Lung (tissue), 12 donors: ENCODE results near the gene INPP4A. TPM values are rescaled to one million over a fixed set of nuclear protein-coding genes. Genes with fewer than 3 reads are reported as not detected.

ENCODE experiments used
- ATAC-seq: fragments of 200-7000 bp; cut with Tn5 transposase; one replicate; pipeline ENCODE4 v1.9.1; 2020; ENCODE audit warnings: moderate number of reproducible peaks; ENCODE audit not compliant: insufficient read depth, low FRiP score
- DNase-seq, 3 donors: peaks; one replicate each; pipeline ENCODE4 v3.0.0-alpha.2; 2013 to 2017
- H3K27ac ChIP-seq, 2 donors: one replicate each; pipeline ENCODE4 v1.5.1; 2013; ENCODE audit warnings: mild to moderate bottlenecking in 2 of 2, moderate library complexity in 2 of 2, control low read depth in 1 of 2, inconsistent platforms in 1 of 2, low read depth in 1 of 2, low read length in 1 of 2
- H3K27me3 ChIP-seq, 3 donors: one replicate each; pipeline ENCODE4 v1.5.1; 2013; ENCODE audit warnings: low read length in 2 of 3; ENCODE audit not compliant: control insufficient read depth in 3 of 3, insufficient read depth in 3 of 3
- H3K36me3 ChIP-seq, 4 donors: one replicate each; pipeline ENCODE4 v1.5.1; 2013; ENCODE audit warnings: low read length in 4 of 4, mild to moderate bottlenecking in 1 of 4, moderate library complexity in 1 of 4; ENCODE audit not compliant: control insufficient read depth in 4 of 4, insufficient read depth in 4 of 4
- H3K4me1 ChIP-seq, 5 donors: one replicate each; pipeline ENCODE4 v1.5.1; 2013; ENCODE audit warnings: low read length in 5 of 5, mild to moderate bottlenecking in 2 of 5, moderate library complexity in 1 of 5; ENCODE audit not compliant: control insufficient read depth in 5 of 5, insufficient read depth in 5 of 5
- H3K4me3 ChIP-seq: one replicate; pipeline ENCODE4 v1.5.1; 2013; ENCODE audit warnings: mild to moderate bottlenecking, control low read depth, moderate library complexity
- H3K9ac ChIP-seq, 2 donors: one replicate each; pipeline ENCODE4 v1.5.1; 2013; ENCODE audit warnings: low read length in 2 of 2, control low read depth in 1 of 2; ENCODE audit not compliant: insufficient read depth in 1 of 2
- H3K9me3 ChIP-seq, 4 donors: one replicate each; pipeline ENCODE4 v1.5.1; 2013; ENCODE audit warnings: low read length in 3 of 4, mild to moderate bottlenecking in 1 of 4, moderate library complexity in 1 of 4; ENCODE audit not compliant: control insufficient read depth in 4 of 4, insufficient read depth in 3 of 4
- WGBS, 2 donors: extraction: QIAGEN DNeasy Blood & Tissue Kit; methylation state at CpG; one replicate each; pipeline ENCODE4 v1.1.7; 2013; 5-methylcytosine and 5-hydroxymethylcytosine counted together
- polyA plus RNA-seq, 2 donors: library from polyadenylated mRNA; stranded (reverse); fragments of 200-250 nt; gene quantifications; one replicate each; pipeline ENCODE4 v1.2.1, GENCODE V29; 2013
- total RNA-seq, 2 donors: library from RNA; depleted of rRNA in 1 of 2; stranded (reverse); fragments of >200 nt in 1 of 2; gene quantifications; one replicate each; pipeline ENCODE4 v1.2.1, GENCODE V29; 2014 to 2021
- TF ChIP-seq, protein P1 (sequence below): IDR thresholded peaks from 2 replicates; pipeline ENCODE4 v1.5.1; 2012; ENCODE audit warnings: mild to moderate bottlenecking; ENCODE audit errors: control extremely low read depth, extremely low read depth
- donor health status: control.
- donor health status: control.
- donor health status: Bipolar disorder and iron deficiency.
- donor health status: healthy.
- donor health status: DM: yes; HTN: yes; CAD: no.

INPP4A gene
- total and polyA plus RNA-seq, 4 donors: 8.0 to 43.3 (median 19.8) TPM

DNA sequence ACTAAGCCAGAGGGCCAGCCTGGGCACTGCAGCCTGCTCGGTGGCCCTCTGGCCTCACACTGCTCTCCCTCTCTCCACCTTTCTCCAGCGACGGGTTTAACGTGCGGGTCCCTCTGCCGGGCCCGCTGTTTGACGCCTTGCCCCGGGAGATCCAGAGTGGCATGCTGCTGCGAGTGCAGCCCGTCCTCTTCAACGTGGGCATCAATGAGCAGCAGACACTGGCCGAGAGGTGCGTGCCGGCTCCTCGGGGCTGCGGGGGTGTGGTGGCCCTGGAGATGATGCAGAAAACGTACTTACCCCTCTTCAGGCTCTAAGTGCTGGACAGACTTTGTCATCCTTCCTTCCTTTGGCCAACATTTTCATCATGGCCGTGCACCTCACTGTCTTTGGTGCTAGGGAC lies 121.3 kb downstream of the INPP4A start:
- no peak for DNase-seq
- no peaks in the 10 kb centered on the region for H3K9me3 ChIP-seq
- H3K4me3 ChIP-seq: no peak overlapping the region
- no peak for ATAC-seq
- peaks cover 0 to 7% (median 6%) of the 10 kb centered on the region in 5 donors for H3K4me1 ChIP-seq
- no peak overlapping the region for H3K27ac ChIP-seq
- no peaks in the 10 kb centered on the region for H3K27me3 ChIP-seq
- H3K36me3 ChIP-seq: peaks cover 3 to 62% (median 14%) of the 10 kb centered on the region in 4 donors
- WGBS, 2 donors: 96 to 97% methylated on average over 19 of the region's 19 CpGs
- TF ChIP-seq, protein P1, sequence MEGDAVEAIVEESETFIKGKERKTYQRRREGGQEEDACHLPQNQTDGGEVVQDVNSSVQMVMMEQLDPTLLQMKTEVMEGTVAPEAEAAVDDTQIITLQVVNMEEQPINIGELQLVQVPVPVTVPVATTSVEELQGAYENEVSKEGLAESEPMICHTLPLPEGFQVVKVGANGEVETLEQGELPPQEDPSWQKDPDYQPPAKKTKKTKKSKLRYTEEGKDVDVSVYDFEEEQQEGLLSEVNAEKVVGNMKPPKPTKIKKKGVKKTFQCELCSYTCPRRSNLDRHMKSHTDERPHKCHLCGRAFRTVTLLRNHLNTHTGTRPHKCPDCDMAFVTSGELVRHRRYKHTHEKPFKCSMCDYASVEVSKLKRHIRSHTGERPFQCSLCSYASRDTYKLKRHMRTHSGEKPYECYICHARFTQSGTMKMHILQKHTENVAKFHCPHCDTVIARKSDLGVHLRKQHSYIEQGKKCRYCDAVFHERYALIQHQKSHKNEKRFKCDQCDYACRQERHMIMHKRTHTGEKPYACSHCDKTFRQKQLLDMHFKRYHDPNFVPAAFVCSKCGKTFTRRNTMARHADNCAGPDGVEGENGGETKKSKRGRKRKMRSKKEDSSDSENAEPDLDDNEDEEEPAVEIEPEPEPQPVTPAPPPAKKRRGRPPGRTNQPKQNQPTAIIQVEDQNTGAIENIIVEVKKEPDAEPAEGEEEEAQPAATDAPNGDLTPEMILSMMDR: no peak
- no peak overlapping the region for H3K9ac ChIP-seq

DNA sequence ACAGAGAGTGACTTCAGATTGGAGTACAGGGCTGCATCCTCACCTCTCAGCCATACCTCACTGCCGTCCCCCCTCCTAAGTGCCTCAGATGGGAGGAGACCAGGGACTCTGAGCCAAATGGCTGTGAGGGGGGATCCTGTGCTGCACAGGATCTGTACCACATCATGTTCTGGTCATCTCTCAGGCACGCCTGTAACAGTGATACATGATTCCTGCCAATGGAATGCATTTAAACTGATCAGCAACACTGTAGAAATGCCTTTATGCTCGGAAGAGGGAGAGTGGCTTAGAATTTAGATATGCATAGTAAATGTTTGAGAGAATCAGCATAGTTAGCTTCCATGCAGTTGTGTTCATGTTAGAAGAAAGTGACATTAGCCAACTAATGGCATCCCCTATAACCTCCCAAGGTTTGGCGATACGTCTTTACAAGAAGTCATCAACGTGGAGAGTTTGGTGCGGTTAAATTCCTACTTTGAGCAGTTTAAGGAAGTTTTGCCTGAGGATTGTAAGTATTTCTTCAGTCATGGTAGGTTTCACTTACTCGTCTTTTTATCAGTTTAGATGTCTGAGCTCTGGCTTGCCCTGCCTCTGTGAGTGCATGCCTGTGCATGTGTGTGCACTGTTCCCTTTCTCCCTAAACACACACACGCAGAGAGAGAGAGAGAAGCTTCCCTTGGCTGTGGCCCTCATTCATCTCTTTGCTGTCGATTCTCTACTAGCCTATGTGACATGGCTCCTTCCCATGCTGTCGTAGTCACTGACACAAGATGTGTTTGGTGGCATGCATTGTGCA lies 123.7 kb downstream of the INPP4A start:
- Histone ChIP-seq H3K27me3 (no peaks in the 10 kb centered on the region), H3K36me3 (peaks cover 5 to 81% (median 12%) of the 10 kb centered on the region in 4 donors), H3K4me3 (no peak overlapping the region), H3K4me1 (no peaks in the 10 kb centered on the region), H3K9me3 (no peaks in the 10 kb centered on the region), H3K27ac (no peak overlapping the region), H3K9ac (no peak overlapping the region)
- 95 to 96% methylated on average over 11 of the region's 11 CpGs for WGBS, 2 donors
- TF ChIP-seq, protein P1: no peak
- no peak for DNase-seq
- no peak for ATAC-seq

DNA sequence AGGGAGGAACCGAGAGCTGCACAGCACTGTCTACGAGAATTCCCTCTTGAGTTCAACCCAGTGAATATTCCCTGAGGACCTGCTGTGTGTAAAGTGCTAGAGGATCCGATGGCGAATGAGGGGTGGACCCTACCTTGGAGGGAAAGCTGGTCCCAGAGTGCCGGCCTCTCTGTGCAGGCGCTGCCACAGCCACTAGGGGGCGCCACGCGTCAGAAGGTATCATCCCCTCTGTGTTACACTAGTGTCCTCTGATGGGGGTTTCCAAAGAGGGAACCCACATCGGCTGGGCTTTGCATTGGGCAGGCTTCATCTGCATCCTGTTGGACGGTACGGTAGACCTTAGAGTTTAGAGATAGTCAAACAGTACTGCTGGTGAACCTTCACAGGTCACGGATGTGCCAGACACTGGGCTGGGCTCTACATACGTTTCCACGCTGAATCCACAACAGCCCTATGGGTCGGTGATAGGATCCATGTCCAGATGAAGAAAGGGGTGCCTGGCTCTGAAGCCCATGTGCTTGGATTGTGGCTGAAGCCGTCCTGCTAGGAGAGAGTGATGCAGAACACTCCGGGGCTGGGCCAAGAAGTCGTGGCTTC lies 124.6 kb downstream of the INPP4A start:
- ATAC-seq (no peak), DNase-seq (no peak)
- Histone ChIP-seq H3K27me3 (no peaks in the 10 kb centered on the region), H3K9me3 (no peaks in the 10 kb centered on the region), H3K27ac (no peak overlapping the region), H3K36me3 (peaks cover 3 to 83% (median 12%) of the 10 kb centered on the region in 4 donors), H3K4me1 (no peaks in the 10 kb centered on the region), H3K4me3 (no peak overlapping the region), H3K9ac (no peak overlapping the region)
- TF ChIP-seq, protein P1: peak; percentile 13
- 74% methylated on average over 19 of the region's 19 CpGs for WGBS, 2 donors
